ENCODE data around the gene BCL6B.
"Not testable (repeated sequence)": the region's sequence is repeated elsewhere in the genome, so short reads cannot be mapped to it uniquely, and the experiment has no call there.

Gene BCL6B

DNA sequence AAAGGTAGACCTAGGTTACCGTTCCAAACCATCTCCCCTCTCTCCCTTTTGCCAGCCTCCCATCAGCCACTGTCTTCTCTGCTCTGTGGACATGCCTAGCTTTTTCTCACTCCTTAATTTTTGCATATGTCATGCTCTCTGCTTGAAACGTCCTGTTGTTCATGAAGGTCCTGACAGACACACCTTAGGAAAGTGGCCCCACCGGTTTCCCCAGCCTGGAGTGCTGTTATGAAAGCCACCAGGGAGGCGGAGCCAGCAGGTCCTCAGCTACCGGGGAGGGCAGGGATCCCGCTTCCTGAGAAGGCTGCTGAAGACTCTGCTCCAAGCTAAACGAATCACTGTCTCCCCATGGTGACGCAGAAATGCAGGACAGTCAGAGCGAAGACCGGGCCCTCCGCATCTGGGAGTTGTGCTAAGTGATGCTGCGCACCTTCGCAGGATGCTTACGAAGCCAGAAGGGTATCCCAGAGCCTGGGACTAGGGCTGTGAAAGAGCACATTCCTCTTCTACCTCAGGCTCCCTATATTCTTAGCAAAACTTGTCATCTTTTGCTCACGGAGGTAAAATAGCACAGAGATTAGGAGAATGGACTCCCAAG, 23.4 kb downstream of the BCL6B start:
- peaks cover 18% of the 10 kb centered on the region for H3K4me1 ChIP-seq (ENCODE audit: control insufficient read depth, insufficient read depth, low read length)
- peak overlapping the region; percentile 69 for H3K4me3 ChIP-seq (ENCODE audit: low read depth, low read length)
- no peaks in the 10 kb centered on the region for H3K36me3 ChIP-seq (ENCODE audit: control insufficient read depth, insufficient read depth, low read length)
- no peak overlapping the region; the same call in 1 of the 2 replicates for H3K9ac ChIP-seq (ENCODE audit: low read depth, low read length)
- H3K27ac ChIP-seq (ENCODE audit: low read depth, low read length) = peak overlapping the region; percentile 45
- H3K27me3 ChIP-seq (ENCODE audit: control insufficient read depth, insufficient read depth, low read length) = peaks cover 49% of the 10 kb centered on the region
- H3K9me3 ChIP-seq (ENCODE audit: control insufficient read depth, insufficient read depth, low read length) = no peaks in the 10 kb centered on the region

DNA sequence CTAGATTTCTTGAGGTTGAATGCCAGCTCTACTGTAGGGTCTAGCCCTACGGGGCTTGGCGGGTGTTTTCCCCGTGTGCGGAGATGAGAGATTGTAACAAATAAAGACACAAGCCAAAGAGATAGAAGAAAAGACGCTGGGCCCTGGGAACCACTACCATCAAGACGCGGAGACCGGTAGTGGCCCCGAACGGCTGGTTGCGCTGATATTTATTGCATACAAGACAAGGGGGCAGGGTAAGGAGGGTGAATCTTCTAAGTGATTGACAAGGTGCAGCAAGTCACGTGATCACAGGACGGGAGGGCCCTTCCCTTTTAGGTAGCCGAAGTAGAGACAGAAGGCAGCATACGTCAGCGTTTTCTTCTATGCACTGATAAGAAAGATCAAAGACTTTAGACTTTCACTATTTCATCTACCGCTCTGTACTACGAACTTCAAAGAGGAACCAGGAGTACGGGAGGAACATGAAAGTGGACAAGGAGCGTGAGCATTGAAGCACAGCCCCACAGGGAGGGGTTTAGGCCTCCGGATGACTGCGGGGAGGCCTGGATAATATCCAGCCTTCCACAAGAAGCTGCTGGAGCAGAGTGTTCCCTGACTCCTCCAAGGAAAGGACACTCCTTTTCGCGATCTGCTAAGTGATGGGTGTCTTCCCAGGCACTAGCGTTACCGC, 24.0 kb downstream of the BCL6B start:
- H3K27me3 ChIP-seq (ENCODE audit: control insufficient read depth, insufficient read depth, low read length) = peaks cover 47% of the 10 kb centered on the region
- H3K9ac ChIP-seq (ENCODE audit: low read depth, low read length); H3K36me3 ChIP-seq (ENCODE audit: control insufficient read depth, insufficient read depth, low read length); H3K9me3 ChIP-seq (ENCODE audit: control insufficient read depth, insufficient read depth, low read length): not testable (repeated sequence)
- peaks cover 12% of the 10 kb centered on the region for H3K4me1 ChIP-seq (ENCODE audit: control insufficient read depth, insufficient read depth, low read length)
- H3K27ac ChIP-seq (ENCODE audit: low read depth, low read length) = peak overlapping the region; percentile 45
- peak overlapping the region; percentile 69 for H3K4me3 ChIP-seq (ENCODE audit: low read depth, low read length)

DNA sequence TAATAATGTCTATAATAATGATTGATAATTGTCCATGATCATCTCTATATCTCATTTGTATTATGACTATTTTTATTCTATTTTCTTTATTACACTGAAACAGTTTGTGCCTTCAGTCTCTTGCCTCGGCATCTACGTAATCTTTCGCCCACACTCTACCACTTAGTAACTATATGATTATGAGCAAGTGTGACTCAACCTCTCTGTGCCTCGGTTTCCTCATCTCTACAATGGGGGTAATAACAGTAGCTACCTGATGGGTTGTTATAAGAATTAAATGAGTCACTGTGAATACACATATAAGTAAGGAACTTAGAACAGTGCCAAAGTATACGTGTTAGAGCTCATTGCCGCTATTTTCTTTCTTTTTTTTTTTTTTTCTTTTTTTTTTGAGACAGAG, 24.7 kb downstream of the BCL6B start:
- Histone ChIP-seq H3K36me3 (ENCODE audit: control insufficient read depth, insufficient read depth, low read length) (no peaks in the 10 kb centered on the region), H3K9ac (ENCODE audit: low read depth, low read length) (no peak overlapping the region), H3K9me3 (ENCODE audit: control insufficient read depth, insufficient read depth, low read length) (no peaks in the 10 kb centered on the region), H3K27me3 (ENCODE audit: control insufficient read depth, insufficient read depth, low read length) (peaks cover 40% of the 10 kb centered on the region), H3K27ac (ENCODE audit: low read depth, low read length) (no peak overlapping the region), H3K4me3 (ENCODE audit: low read depth, low read length) (no peak overlapping the region), H3K4me1 (ENCODE audit: control insufficient read depth, insufficient read depth, low read length) (peaks cover 12% of the 10 kb centered on the region)

DNA sequence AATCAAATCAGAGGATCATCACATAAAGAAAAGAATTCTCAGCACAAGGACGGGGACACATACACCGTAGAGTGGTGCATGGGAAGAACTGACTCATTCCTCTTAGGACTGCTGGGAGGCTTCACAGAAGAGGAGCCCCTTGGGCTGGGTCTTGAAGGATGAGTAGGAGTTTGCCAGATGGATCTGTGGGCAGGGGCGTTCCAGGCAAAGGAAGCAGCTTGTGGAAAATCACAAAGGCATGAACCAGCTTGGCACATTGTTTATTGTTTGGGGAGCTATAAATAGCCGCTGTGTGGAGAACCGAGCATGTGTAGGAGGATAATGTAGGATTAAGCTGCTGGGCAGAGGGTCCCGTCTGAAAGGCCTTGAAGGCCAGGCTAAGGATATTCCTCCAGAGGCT, 26.1 kb downstream of the BCL6B start:
- no peak overlapping the region for H3K9ac ChIP-seq (ENCODE audit: low read depth, low read length)
- no peak overlapping the region for H3K27ac ChIP-seq (ENCODE audit: low read depth, low read length)
- no peaks in the 10 kb centered on the region for H3K36me3 ChIP-seq (ENCODE audit: control insufficient read depth, insufficient read depth, low read length)
- H3K27me3 ChIP-seq (ENCODE audit: control insufficient read depth, insufficient read depth, low read length) = peaks cover 26% of the 10 kb centered on the region
- H3K4me1 ChIP-seq (ENCODE audit: control insufficient read depth, insufficient read depth, low read length) = peaks cover 12% of the 10 kb centered on the region
- H3K4me3 ChIP-seq (ENCODE audit: low read depth, low read length) = no peak overlapping the region
- H3K9me3 ChIP-seq (ENCODE audit: control insufficient read depth, insufficient read depth, low read length) = no peaks in the 10 kb centered on the region

DNA sequence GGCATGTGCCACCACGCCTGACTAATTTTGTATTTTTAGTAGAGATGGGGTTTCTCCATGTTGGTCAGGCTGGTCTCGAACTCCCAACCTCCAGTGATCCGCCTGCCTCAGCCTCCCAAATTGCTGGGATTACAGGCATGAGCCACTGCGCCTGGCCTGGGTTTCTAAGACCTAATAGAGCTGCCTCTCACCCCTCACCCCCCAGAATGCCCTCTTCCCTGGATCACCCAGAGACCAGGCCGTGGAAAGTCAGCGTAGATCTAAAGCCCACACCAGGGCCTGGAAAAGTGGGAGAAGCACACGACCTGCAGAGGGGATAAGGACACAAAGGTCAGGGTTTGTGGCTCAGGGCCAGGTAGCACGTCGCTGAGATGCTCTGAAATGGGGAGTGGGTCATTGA, 27.7 kb downstream of the BCL6B start:
- not testable (repeated sequence) for H3K27ac ChIP-seq (ENCODE audit: low read depth, low read length); H3K27me3 ChIP-seq (ENCODE audit: control insufficient read depth, insufficient read depth, low read length); H3K9ac ChIP-seq (ENCODE audit: low read depth, low read length); H3K36me3 ChIP-seq (ENCODE audit: control insufficient read depth, insufficient read depth, low read length); H3K4me3 ChIP-seq (ENCODE audit: low read depth, low read length); H3K9me3 ChIP-seq (ENCODE audit: control insufficient read depth, insufficient read depth, low read length)
- peaks cover 12% of the 10 kb centered on the region for H3K4me1 ChIP-seq (ENCODE audit: control insufficient read depth, insufficient read depth, low read length)

DNA sequence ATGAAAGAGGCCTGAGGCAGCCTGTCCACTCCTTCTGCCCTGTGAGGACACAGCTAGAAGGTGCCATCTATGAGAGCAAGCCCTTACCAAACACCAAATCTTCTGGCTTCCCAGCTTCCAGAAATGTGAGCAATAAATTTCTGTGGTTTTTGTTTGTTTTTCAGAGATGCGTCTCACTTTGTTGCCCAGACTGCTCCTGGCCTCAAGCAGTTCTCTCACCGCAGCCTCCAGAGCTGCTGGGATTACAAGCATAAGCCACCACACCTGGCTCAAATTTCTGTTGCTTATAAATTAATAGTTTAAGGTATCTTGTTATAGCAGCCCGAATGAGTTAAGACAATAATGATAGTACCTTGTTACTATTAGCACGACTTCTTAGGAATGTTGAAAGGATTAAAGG, 33.5 kb downstream of the BCL6B start:
- Histone ChIP-seq H3K27me3 (ENCODE audit: control insufficient read depth, insufficient read depth, low read length) (no peaks in the 10 kb centered on the region), H3K36me3 (ENCODE audit: control insufficient read depth, insufficient read depth, low read length) (no peaks in the 10 kb centered on the region), H3K4me3 (ENCODE audit: low read depth, low read length) (no peak overlapping the region), H3K4me1 (ENCODE audit: control insufficient read depth, insufficient read depth, low read length) (no peaks in the 10 kb centered on the region), H3K27ac (ENCODE audit: low read depth, low read length) (no peak overlapping the region), H3K9ac (ENCODE audit: low read depth, low read length) (no peak overlapping the region), H3K9me3 (ENCODE audit: control insufficient read depth, insufficient read depth, low read length) (no peaks in the 10 kb centered on the region)

DNA sequence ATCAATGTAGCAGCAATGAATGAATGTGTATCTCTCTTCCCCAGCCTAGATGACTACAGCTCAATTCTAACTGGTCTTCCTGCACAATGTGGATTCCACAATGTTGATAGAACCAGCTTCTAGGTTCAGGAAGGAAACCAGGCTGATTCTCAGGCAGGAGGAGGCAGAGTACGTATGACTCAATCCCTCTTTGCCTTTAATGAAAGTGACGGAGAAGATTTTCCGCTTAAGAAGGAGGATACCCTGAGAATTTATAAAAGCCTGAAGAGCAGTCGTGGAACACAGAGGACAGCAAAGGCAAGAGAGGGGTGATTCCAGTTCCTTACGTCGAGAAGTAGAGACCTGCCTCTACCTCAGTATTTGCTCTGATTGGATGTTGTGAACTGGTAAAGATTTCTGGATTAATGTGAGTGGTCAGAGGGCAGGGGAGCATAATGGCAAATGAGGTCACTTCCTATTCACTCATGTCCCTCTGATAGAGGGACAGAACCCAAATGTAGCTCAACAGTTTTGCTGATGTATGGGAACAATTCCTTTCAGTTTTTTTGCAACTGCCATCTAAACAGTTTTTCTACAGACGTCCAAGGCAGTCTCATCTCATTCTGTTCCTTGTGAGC, 36.1 kb downstream of the BCL6B start:
- no peaks in the 10 kb centered on the region for H3K9me3 ChIP-seq (ENCODE audit: control insufficient read depth, insufficient read depth, low read length)

DNA sequence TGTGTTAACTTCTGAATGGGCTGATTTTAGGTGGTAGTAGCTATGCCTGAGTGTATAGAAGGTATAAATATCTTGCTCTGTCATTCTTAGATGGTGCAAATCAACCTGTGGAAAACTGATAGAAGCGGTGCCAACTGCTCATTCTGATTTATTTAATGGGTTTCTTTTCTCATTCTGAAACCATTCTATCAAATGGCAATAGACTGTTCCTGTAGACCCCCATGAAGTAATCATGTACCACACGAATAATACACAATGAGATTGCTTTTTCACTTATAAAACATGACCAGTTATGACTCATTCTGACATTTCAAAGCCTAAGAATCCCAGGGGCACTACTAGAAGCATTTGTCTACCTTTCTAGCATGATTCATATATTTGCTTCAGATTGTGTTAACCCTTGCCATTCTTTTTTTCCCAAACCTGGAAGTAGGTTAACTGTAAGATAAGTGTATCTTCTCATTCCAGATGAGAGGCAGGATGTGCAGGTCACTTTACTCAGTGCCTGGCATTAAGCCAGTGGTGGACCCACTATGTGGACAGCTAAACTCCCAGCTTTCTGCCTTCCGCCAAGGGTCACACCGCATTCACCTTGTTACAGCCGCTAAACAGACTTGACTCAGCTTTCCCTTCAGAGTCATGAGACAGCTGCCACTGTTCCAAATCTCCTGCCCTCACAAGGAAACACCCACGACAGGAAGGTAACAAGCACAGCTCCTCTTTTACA, 37.5 kb downstream of the BCL6B start:
- no peak overlapping the region for H3K4me3 ChIP-seq (ENCODE audit: low read depth, low read length)
- H3K4me1 ChIP-seq (ENCODE audit: control insufficient read depth, insufficient read depth, low read length) = no peaks in the 10 kb centered on the region
- no peak overlapping the region for H3K9ac ChIP-seq (ENCODE audit: low read depth, low read length)
- H3K27ac ChIP-seq (ENCODE audit: low read depth, low read length) = no peak overlapping the region
- no peaks in the 10 kb centered on the region for H3K36me3 ChIP-seq (ENCODE audit: control insufficient read depth, insufficient read depth, low read length)
- H3K9me3 ChIP-seq (ENCODE audit: control insufficient read depth, insufficient read depth, low read length) = no peaks in the 10 kb centered on the region
- no peaks in the 10 kb centered on the region; the same call in 1 of the 2 replicates for H3K27me3 ChIP-seq (ENCODE audit: control insufficient read depth, insufficient read depth, low read length)

More for the DNA sequence above, 36.1 kb downstream of the BCL6B start:
- Histone ChIP-seq H3K36me3 (ENCODE audit: control insufficient read depth, insufficient read depth, low read length) (no peaks in the 10 kb centered on the region), H3K9ac (ENCODE audit: low read depth, low read length) (no peak overlapping the region), H3K27ac (ENCODE audit: low read depth, low read length) (no peak overlapping the region), H3K4me1 (ENCODE audit: control insufficient read depth, insufficient read depth, low read length) (no peaks in the 10 kb centered on the region), H3K4me3 (ENCODE audit: low read depth, low read length) (no peak overlapping the region), H3K27me3 (ENCODE audit: control insufficient read depth, insufficient read depth, low read length) (no peaks in the 10 kb centered on the region; the same call in 1 of the 2 replicates)

DNA sequence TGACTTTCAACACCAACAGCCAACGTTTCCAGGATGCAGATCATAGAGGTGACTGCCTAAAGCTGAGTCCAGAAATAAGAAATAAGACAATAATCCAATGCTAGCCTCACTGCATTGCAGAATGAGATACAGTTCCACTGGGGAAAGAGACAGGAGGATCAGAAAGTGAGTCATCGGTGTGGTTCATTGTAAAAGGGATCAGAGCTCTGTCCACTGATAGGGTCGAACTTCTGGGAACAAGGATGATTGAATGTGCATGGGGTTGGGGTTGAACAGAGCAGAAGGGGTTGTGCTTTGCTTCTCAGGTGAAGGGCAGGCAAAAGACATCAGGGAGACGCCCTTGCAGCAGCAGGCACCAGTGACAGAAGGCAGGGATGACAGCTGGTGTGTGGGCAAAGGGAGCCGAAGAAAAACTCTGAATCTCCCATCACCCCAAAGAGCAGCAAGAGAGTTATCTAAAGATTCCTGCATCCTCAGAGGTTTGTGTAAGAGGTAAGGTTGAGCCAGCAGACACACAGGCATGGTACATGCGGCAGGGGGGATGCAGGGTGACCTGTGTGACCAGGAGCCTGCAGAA, 40.8 kb downstream of the BCL6B start:
- Histone ChIP-seq H3K9me3 (ENCODE audit: control insufficient read depth, insufficient read depth, low read length) (peaks cover 15% of the 10 kb centered on the region), H3K4me3 (ENCODE audit: low read depth, low read length) (no peak overlapping the region), H3K27me3 (ENCODE audit: control insufficient read depth, insufficient read depth, low read length) (no peaks in the 10 kb centered on the region; the same call in 1 of the 2 replicates), H3K9ac (ENCODE audit: low read depth, low read length) (no peak overlapping the region), H3K36me3 (ENCODE audit: control insufficient read depth, insufficient read depth, low read length) (no peaks in the 10 kb centered on the region), H3K27ac (ENCODE audit: low read depth, low read length) (no peak overlapping the region), H3K4me1 (ENCODE audit: control insufficient read depth, insufficient read depth, low read length) (no peaks in the 10 kb centered on the region)

DNA sequence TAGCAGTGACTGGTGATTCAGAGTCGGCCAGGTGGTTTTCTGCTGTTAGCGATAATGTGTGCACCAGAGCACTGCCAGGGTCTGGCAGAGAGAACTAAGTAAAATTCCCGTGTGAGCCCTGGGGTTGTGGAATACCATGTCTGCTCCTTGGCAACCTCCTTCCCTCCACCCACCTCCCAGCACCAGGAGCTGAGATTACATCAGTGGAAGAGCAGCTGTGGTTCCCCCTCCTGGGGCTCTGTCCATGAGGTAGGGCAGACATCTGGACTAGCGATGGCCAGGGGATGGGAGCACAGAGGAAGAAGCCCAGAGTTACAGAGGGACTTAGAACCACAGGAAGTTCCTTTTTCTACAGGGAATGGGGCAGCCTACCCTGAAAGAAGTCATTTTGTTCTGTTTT, 41.4 kb downstream of the BCL6B start:
- H3K9me3 ChIP-seq (ENCODE audit: control insufficient read depth, insufficient read depth, low read length) = peaks cover 15% of the 10 kb centered on the region
- no peaks in the 10 kb centered on the region; the same call in 1 of the 2 replicates for H3K27me3 ChIP-seq (ENCODE audit: control insufficient read depth, insufficient read depth, low read length)
- no peaks in the 10 kb centered on the region for H3K4me1 ChIP-seq (ENCODE audit: control insufficient read depth, insufficient read depth, low read length)
- no peak overlapping the region for H3K4me3 ChIP-seq (ENCODE audit: low read depth, low read length)
- no peak overlapping the region for H3K27ac ChIP-seq (ENCODE audit: low read depth, low read length)
- H3K9ac ChIP-seq (ENCODE audit: low read depth, low read length) = no peak overlapping the region
- no peaks in the 10 kb centered on the region for H3K36me3 ChIP-seq (ENCODE audit: control insufficient read depth, insufficient read depth, low read length)
